Breast epithelium (tissue), 4 donors: ENCODE measurements around the gene CDKN1C. TPM values are rescaled to one million over a fixed set of nuclear protein-coding genes. Genes with fewer than 3 reads are reported as not detected.

Experiments used
- DNase-seq, 2 donors: peaks; one replicate each; pipeline ENCODE4 v3.0.0-alpha.2; 2019; ENCODE audit warnings: low spot score in 2 of 2
- H3K27ac ChIP-seq, 2 donors: fragments of 200-600 bp; sonication (generic) in 1 of 2; one replicate each; pipeline ENCODE4 v1.5.1; 2016 to 2019; ENCODE audit warnings: mild to moderate bottlenecking in 1 of 2
- H3K27me3 ChIP-seq, 2 donors: fragments of 200-600 bp; sonication (generic) in 1 of 2; one replicate each; pipeline versions ENCODE4 v1.5.1 to v1.6.0; 2017 to 2019; ENCODE audit warnings: control low read depth in 1 of 2, mild to moderate bottlenecking in 1 of 2
- H3K36me3 ChIP-seq: fragments of 200-600 bp; one replicate; pipeline ENCODE4 v1.5.1; 2019
- H3K4me1 ChIP-seq, 2 donors: fragments of 200-600 bp; sonication (generic); one replicate each; pipeline ENCODE4 v1.5.1; 2016 to 2019; ENCODE audit warnings: control low read depth in 1 of 2
- H3K4me3 ChIP-seq, 3 donors: fragments of 200-600 bp; sonication (generic); 1 replicate in 2 of 3; 2 replicates in 1 of 3; pipeline ENCODE4 v1.5.1; 2016 to 2019; ENCODE audit warnings: mild to moderate bottlenecking in 3 of 3, moderate library complexity in 2 of 3
- H3K9me3 ChIP-seq, 2 donors: fragments of 200-600 bp; sonication (generic) in 1 of 2; one replicate each; pipeline ENCODE4 v1.5.1; 2016 to 2019; ENCODE audit warnings: control low read depth in 1 of 2
- CTCF ChIP-seq, 3 donors: fragments of 450-650 bp; IDR thresholded peaks; one replicate each; pipeline ENCODE4 v1.5.1; 2016 to 2017; ENCODE audit warnings: antibody characterized with exemption in 3 of 3, mild to moderate bottlenecking in 3 of 3, moderate library complexity in 3 of 3
- POLR2A ChIP-seq: fragments of 450-650 bp; IDR thresholded peaks from one replicate; pipeline ENCODE4 v1.6.1; 2016; ENCODE audit warnings: antibody characterized with exemption, mild to moderate bottlenecking, moderate library complexity
- POLR2AphosphoS5 ChIP-seq, 3 donors: sonication (generic); formaldehyde crosslinking; IDR thresholded peaks; one replicate each; pipeline ENCODE4 v1.6.1; 2017; ENCODE audit warnings: antibody characterized with exemption in 3 of 3
- intact Hi-C: fragments of 100-400 bp; cut with DNase I; formaldehyde crosslinking; loops from one replicate; pipeline ENCODE4 v1.15.1; 2023; ENCODE audit warnings: low total_unique reads
- total RNA-seq, 3 donors: library from RNA; depleted of rRNA; stranded (reverse); fragments of >200 nt; gene quantifications; one replicate each; pipeline ENCODE4 v1.1.0, GENCODE V29; 2016

The CDKN1C gene
- total RNA-seq, 3 donors from 2014 or later: 48.2 to 136 (median 88.8) TPM

GRCh38 chr11:2883640-2883978 is 2.0 kb downstream of the CDKN1C start:
- H3K4me3 ChIP-seq: peak overlapping the region; percentile 70 to 98 (median 89)
- H3K36me3 ChIP-seq: no peaks in the 10 kb centered on the region
- no peak for DNase-seq
- H3K27ac ChIP-seq: peak overlapping the region; percentile 86 to 95
- no peaks in the 10 kb centered on the region for H3K27me3 ChIP-seq
- intact Hi-C loops: loop anchor here (10.0 kb wide), 1 partner anchor 179 kb away; no protein-coding TSS in a partner anchor
- H3K9me3 ChIP-seq: no peaks in the 10 kb centered on the region
- H3K4me1 ChIP-seq: peaks cover 0 to 7% of the 10 kb centered on the region in 2 donors
- TF ChIP-seq POLR2AphosphoS5 (IDR thresholded peaks at IDR 0.05) (no peak), POLR2A (no peak), CTCF (IDR thresholded peaks at IDR 0.05) (peak in 1 of 3 donors; percentile 8)

GRCh38 chr11:2882396-2883110 is 3.0 kb downstream of the CDKN1C start:
- intact Hi-C loops: loop anchor here (10.0 kb wide), 1 partner anchor 178 kb away; no protein-coding TSS in a partner anchor
- Histone ChIP-seq H3K27me3 (no peaks in the 10 kb centered on the region), H3K4me1 (peaks cover 0 to 7% of the 10 kb centered on the region in 2 donors), H3K36me3 (no peaks in the 10 kb centered on the region), H3K9me3 (peaks cover 0 to 2% of the 10 kb centered on the region in 2 donors), H3K4me3 (peak overlapping the region; percentile 56 to 89 (median 70)), H3K27ac (peak overlapping the region in 1 of 2 donors; percentile 11)
- TF ChIP-seq POLR2AphosphoS5 (IDR thresholded peaks at IDR 0.05) (no peak), POLR2A (no peak), CTCF (IDR thresholded peaks at IDR 0.05) (no peak)
- no peak for DNase-seq

GRCh38 chr11:2881981-2882375 is 3.6 kb downstream of the CDKN1C start:
- peak overlapping the region; percentile 11 to 25 for H3K27ac ChIP-seq
- DNase-seq: no peak
- no peak for TF ChIP-seq POLR2AphosphoS5 (IDR thresholded peaks at IDR 0.05)
- no peak for TF ChIP-seq CTCF (IDR thresholded peaks at IDR 0.05)
- TF ChIP-seq POLR2A: no peak

GRCh38 chr11:2881076-2881980 is 4.2 kb downstream of the CDKN1C start:
- intact Hi-C loops: loop anchor here (10.0 kb wide), 1 partner anchor 177 kb away; no protein-coding TSS in a partner anchor
- Histone ChIP-seq H3K27ac (peak overlapping the region in 1 of 2 donors; percentile 11), H3K27me3 (no peaks in the 10 kb centered on the region), H3K9me3 (peaks cover 0 to 11% of the 10 kb centered on the region in 2 donors), H3K4me3 (peak overlapping the region in 1 of 3 donors; percentile 28), H3K36me3 (no peaks in the 10 kb centered on the region), H3K4me1 (peaks cover 0 to 7% of the 10 kb centered on the region in 2 donors)
- TF ChIP-seq CTCF (IDR thresholded peaks at IDR 0.05): no peak
- no peak for TF ChIP-seq POLR2AphosphoS5 (IDR thresholded peaks at IDR 0.05)
- no peak for TF ChIP-seq POLR2A
- no peak for DNase-seq

More at GRCh38 chr11:2881981-2882375, 3.6 kb downstream of the CDKN1C start:
- Histone ChIP-seq H3K4me1 (peaks cover 0 to 7% of the 10 kb centered on the region in 2 donors), H3K9me3 (peaks cover 0 to 8% of the 10 kb centered on the region in 2 donors), H3K4me3 (peak overlapping the region in 1 of 3 donors; percentile 28), H3K27me3 (no peaks in the 10 kb centered on the region), H3K36me3 (no peaks in the 10 kb centered on the region)
- intact Hi-C loops: loop anchor here (10.0 kb wide), 1 partner anchor 177 kb away; no protein-coding TSS in a partner anchor
